Upper lobe of left lung (tissue), 6 donors: Measurements from ENCODE around the gene GNB2. TPM values are rescaled to one million over a fixed set of nuclear protein-coding genes. Genes with fewer than 3 reads are reported as not detected.

Experiments used
- ATAC-seq, 2 donors: fragments of 200-7000 bp; cut with Tn5 transposase; one replicate each; pipeline ENCODE4 v1.9.1; 2022; ENCODE audit warnings: mild to moderate bottlenecking in 2 of 2, moderate library complexity in 2 of 2; ENCODE audit not compliant: low FRiP score in 2 of 2
- DNase-seq, 2 donors: peaks; one replicate each; pipeline ENCODE4 v3.0.0-alpha.2; 2019 to 2020
- H3K27ac ChIP-seq, 4 donors: fragments of 200-600 bp; sonication (generic); one replicate each; pipeline ENCODE4 v1.5.1; 2016 to 2019
- H3K27me3 ChIP-seq, 4 donors: fragments of 200-600 bp; sonication (generic); one replicate each; pipeline ENCODE4 v1.5.1; 2017 to 2019
- H3K36me3 ChIP-seq, 4 donors: fragments of 200-600 bp; sonication (generic); one replicate each; pipeline ENCODE4 v1.5.1; 2016 to 2019
- H3K4me1 ChIP-seq, 4 donors: fragments of 200-600 bp; sonication (generic); one replicate each; pipeline ENCODE4 v1.5.1; 2018 to 2019
- H3K4me3 ChIP-seq, 4 donors: fragments of 200-600 bp; sonication (generic); one replicate each; pipeline ENCODE4 v1.5.1; 2017 to 2019; ENCODE audit warnings: mild to moderate bottlenecking in 2 of 4, moderate library complexity in 1 of 4
- H3K9me3 ChIP-seq, 4 donors: fragments of 200-600 bp; sonication (generic); one replicate each; pipeline ENCODE4 v1.5.1; 2018 to 2019
- EP300 ChIP-seq, 4 donors: sonication (generic); formaldehyde crosslinking; IDR thresholded peaks; one replicate each; pipeline ENCODE4 v1.5.1; 2017; ENCODE audit warnings: antibody characterized with exemption in 4 of 4, control low read depth in 2 of 4
- POLR2A ChIP-seq, 4 donors: fragments of 450-650 bp; IDR thresholded peaks; one replicate each; pipeline ENCODE4 v1.5.1; 2016 to 2017; ENCODE audit warnings: antibody characterized with exemption in 4 of 4, mild to moderate bottlenecking in 2 of 4
- POLR2AphosphoS5 ChIP-seq, 2 donors: sonication (generic); formaldehyde crosslinking; IDR thresholded peaks; one replicate each; pipeline ENCODE4 v1.5.1; 2017; ENCODE audit warnings: antibody characterized with exemption in 2 of 2
- WGBS, 2 donors: methylation state at CpG; one replicate each; pipeline ENCODE4 v1.1.5; 2017 to 2018; 5-methylcytosine and 5-hydroxymethylcytosine counted together
- total RNA-seq, 6 donors: library from RNA; depleted of rRNA in 4 of 6; stranded (reverse); fragments of >200 nt in 4 of 6; gene quantifications; one replicate each; pipeline versions ENCODE4 v1.1.0 to v1.2.1, GENCODE V29; 2016 to 2021
- TF ChIP-seq, protein P1 (sequence below), 6 experiments: fragments of 450-650 bp in 4 of 6; fragments of 200-600 bp in 2 of 6; sonication (generic) in 2 of 6; IDR thresholded peaks; one replicate each; pipeline ENCODE4 v1.5.1; 2016 to 2019; ENCODE audit warnings: antibody characterized with exemption in 6 of 6
- donor health status: DM: no; HTN: no; CAD: no; lungs with moderate emphysema.
- donor health status: DM: no; HTN: yes; CAD: no; lungs with severe emphysema.

The GNB2 gene
- total RNA-seq, 6 donors from 2014 or later, result 153 to 291 (median 278) TPM

DNA sequence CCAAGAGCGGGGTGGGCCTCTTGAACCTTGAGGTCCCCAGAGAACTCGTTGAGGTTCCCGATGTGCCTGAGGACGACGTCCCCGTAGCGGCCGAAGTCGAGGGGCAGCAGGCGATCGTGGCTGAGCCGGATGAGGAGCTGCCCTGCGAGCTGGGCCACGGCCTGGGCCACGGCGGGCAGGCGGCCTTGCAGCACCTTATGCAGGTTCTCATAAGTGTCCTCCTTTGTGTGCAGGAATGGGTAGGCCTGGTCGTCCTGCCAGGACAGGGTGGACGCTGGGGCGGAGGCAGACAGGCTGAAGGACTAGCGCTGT lies 46.3 kb upstream of the GNB2 start:
- 83 to 86% methylated on average over 11 to 18 of the region's 21 CpGs for WGBS, 2 donors
- H3K9me3 ChIP-seq, result no peaks in the 10 kb centered on the region
- no peak for ATAC-seq
- DNase-seq, result no peak
- no peak overlapping the region for H3K4me3 ChIP-seq
- peak overlapping the region in 2 of 4 donors; percentile 52 to 67 for H3K27ac ChIP-seq
- TF ChIP-seq EP300 (IDR thresholded peaks at IDR 0.05), result no peak
- peaks cover 8 to 13% (median 10%) of the 10 kb centered on the region in 4 donors for H3K4me1 ChIP-seq
- no peaks in the 10 kb centered on the region for H3K27me3 ChIP-seq
- no peaks in the 10 kb centered on the region for H3K36me3 ChIP-seq

DNA sequence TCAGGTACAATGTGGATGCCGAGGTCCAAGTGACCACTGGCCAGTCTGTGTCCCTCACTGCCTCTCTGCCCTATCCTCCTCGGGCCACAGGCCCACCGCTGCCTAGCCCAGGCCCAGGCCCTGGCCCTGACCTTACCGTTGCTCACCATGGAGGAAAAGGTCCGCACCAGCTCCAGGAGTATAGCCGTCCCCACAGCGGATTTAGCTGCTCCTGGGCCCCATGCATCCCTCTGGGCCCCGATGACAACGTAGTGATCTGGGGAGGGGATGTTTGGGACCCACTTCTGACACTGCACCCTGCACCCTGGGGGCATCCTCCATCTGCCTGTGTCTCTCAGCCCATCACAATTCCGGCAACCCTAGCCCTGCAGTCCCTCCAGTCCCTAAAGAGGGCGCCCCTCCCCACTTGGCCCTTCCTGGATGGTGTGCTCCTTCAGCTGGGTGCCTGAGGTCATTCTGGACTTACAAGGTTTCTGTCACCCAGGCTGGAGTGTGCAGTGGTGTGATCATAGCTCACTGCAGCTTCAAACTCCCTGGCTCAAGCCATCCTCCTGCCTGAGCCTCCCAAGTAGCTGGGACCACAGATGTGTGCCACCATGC lies 44.3 kb upstream of the GNB2 start:
- H3K27ac ChIP-seq, result no peak overlapping the region
- peaks cover 15 to 27% (median 19%) of the 10 kb centered on the region in 4 donors for H3K4me1 ChIP-seq
- H3K27me3 ChIP-seq, result peaks cover 0 to 9% (median 1%) of the 10 kb centered on the region in 4 donors
- H3K36me3 ChIP-seq, result no peaks in the 10 kb centered on the region
- DNase-seq (peak in 1 of 2 donors; percentile 27), ATAC-seq (no peak)
- no peaks in the 10 kb centered on the region for H3K9me3 ChIP-seq
- WGBS, 2 donors, result 76 to 80% methylated on average over 7 to 11 of the region's 11 CpGs
- no peak overlapping the region for H3K4me3 ChIP-seq
- no peak for TF ChIP-seq POLR2A (IDR thresholded peaks at IDR 0.05)
- TF ChIP-seq, protein P1, sequence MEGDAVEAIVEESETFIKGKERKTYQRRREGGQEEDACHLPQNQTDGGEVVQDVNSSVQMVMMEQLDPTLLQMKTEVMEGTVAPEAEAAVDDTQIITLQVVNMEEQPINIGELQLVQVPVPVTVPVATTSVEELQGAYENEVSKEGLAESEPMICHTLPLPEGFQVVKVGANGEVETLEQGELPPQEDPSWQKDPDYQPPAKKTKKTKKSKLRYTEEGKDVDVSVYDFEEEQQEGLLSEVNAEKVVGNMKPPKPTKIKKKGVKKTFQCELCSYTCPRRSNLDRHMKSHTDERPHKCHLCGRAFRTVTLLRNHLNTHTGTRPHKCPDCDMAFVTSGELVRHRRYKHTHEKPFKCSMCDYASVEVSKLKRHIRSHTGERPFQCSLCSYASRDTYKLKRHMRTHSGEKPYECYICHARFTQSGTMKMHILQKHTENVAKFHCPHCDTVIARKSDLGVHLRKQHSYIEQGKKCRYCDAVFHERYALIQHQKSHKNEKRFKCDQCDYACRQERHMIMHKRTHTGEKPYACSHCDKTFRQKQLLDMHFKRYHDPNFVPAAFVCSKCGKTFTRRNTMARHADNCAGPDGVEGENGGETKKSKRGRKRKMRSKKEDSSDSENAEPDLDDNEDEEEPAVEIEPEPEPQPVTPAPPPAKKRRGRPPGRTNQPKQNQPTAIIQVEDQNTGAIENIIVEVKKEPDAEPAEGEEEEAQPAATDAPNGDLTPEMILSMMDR (IDR thresholded peaks at IDR 0.05), result peak in 2 of 6 experiments; percentile 5 to 21

DNA sequence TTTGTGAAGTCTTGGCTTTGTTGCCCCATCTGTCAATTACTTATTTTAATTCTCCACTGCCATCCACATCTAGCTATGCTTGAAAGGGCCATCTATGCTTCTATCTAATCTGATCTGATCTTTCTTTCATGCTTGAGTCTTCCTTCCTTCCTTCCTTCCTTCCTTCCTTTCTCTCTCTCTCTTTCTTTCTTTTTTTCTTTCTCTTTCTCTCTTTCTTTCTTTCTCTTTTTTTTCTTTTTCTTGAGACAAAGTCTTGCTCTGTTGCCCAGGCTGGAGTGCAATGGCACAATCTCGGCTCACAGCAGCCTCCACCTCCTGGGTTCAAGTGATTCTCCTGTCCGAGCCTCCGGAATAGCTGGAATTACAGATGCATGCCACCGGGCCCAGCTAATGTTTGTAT lies 43.5 kb upstream of the GNB2 start:
- 87 to 90% methylated on average over 4 of the region's 4 CpGs for WGBS, 2 donors
- Histone ChIP-seq H3K4me3 (no peak overlapping the region), H3K4me1 (peaks cover 15 to 27% (median 19%) of the 10 kb centered on the region in 4 donors), H3K36me3 (no peaks in the 10 kb centered on the region), H3K27ac (no peak overlapping the region), H3K9me3 (no peaks in the 10 kb centered on the region), H3K27me3 (peaks cover 0 to 9% (median 1%) of the 10 kb centered on the region in 4 donors)
- TF ChIP-seq POLR2A (IDR thresholded peaks at IDR 0.05) (no peak), POLR2AphosphoS5 (IDR thresholded peaks at IDR 0.05) (no peak), EP300 (IDR thresholded peaks at IDR 0.05) (no peak)
- TF ChIP-seq, protein P1 (IDR thresholded peaks at IDR 0.05), result no peak
- ATAC-seq (no peak), DNase-seq (no peak)

DNA sequence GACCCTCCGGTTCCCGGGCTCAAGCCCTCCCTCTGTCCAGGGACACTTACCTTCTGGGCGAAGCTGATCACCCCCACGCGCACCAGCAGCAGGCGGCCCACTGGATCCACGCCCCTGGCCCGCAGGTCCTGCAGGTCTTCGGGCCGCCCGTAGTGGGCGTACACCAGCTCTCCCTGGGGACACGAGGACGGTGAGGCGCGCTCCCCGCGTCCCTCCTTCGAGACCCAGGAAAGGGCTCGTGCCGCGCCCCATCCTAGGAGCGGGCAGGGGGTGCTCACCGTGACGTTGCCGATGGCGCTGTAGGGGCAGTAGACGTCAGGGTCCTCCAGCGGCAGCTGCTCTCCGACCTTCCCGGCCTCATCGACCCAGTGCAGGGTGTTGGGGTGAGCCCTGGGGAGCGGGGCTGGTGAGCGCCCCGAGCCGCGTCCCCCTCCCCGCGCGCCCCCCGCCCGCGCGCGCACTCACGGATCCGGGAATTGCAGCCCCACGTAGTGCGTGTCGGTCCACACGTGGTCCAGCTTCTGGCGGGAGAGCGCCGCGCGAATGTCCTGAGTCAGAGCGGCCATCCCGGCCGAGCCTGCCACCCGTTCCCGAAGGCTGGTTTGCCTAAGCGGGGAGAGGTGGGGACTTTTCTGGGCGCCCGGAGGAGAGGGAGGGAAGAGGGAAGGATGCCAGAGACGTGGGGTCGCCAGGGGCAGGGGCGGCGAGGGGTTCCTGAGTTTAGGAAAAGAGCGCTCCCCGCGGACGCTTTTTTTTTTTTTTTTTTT lies 40.4 kb upstream of the GNB2 start:
- TF ChIP-seq, protein P1 (IDR thresholded peaks at IDR 0.05), result peak in 5 of 6 experiments; percentile 35 to 56 (median 54)
- no peak for TF ChIP-seq POLR2AphosphoS5 (IDR thresholded peaks at IDR 0.05)
- peak; percentile 61 to 78 for ATAC-seq
- H3K4me1 ChIP-seq, result peaks cover 7 to 14% (median 9%) of the 10 kb centered on the region in 4 donors
- no peaks in the 10 kb centered on the region for H3K9me3 ChIP-seq
- WGBS, 2 donors, result 4 to 8% methylated on average over 16 to 45 of the region's 72 CpGs
- H3K27ac ChIP-seq, result no peak overlapping the region
- no peaks in the 10 kb centered on the region for H3K36me3 ChIP-seq
- DNase-seq, result peak; percentile 56 to 88
- peaks cover 0 to 9% (median 1%) of the 10 kb centered on the region in 4 donors for H3K27me3 ChIP-seq
- peak overlapping the region; percentile 20 to 56 (median 50) for H3K4me3 ChIP-seq

DNA sequence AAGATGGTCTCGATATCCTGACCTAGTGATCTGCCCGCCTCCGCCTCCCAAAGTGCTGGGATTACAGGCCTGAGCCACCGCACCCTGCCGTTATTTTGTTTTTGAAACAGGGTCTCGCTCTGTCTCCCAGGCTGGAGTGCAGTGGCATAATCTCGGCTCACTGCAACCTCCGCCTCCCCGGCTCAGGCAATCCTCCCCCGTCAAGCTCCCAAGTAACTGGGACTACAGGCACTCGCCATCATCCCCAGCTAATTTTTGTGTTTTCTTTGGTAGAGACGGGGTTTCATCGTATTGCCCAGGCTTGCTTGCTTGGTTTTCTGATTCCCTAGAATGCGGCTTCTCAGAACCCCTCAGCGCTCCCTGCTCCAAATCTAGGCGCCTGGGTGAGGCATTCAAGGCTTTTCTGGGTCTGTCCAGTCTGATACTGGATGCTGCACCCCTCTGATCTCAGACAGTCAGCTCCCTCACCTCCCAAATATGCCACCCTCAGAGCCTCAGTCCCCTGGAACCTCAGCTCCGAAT lies 33.5 kb upstream of the GNB2 start:
- H3K4me3 ChIP-seq, result no peak overlapping the region
- ATAC-seq (no peak), DNase-seq (no peak)
- H3K9me3 ChIP-seq, result no peaks in the 10 kb centered on the region
- 84 to 87% methylated on average over 17 of the region's 17 CpGs for WGBS, 2 donors
- peaks cover 0 to 6% (median 0%) of the 10 kb centered on the region in 4 donors for H3K27me3 ChIP-seq
- H3K36me3 ChIP-seq, result no peaks in the 10 kb centered on the region
- no peak overlapping the region for H3K27ac ChIP-seq
- no peaks in the 10 kb centered on the region for H3K4me1 ChIP-seq
- TF ChIP-seq POLR2A (IDR thresholded peaks at IDR 0.05) (no peak), POLR2AphosphoS5 (IDR thresholded peaks at IDR 0.05) (no peak), EP300 (IDR thresholded peaks at IDR 0.05) (no peak)
- TF ChIP-seq, protein P1 (IDR thresholded peaks at IDR 0.05), result no peak
